K562 (cell line): ENCODE results near the gene SLC8A1. TPM values are rescaled to one million over a fixed set of nuclear protein-coding genes. Genes with fewer than 3 reads are reported as not detected.

Source experiments
- ATAC-seq: fragments of 200-7000 bp; cut with Tn5 transposase; 3 replicates; pipeline ENCODE4 v1.9.1; 2020; ENCODE audit warnings: moderate library complexity
- BruUV-seq: library from RNA; stranded (reverse); fragments of 400-500 nt; replicated peaks from 2 replicates; lab custom pipeline; 2021; lab: Mats Ljungman, UMichigan
- CTCF ChIA-PET: fragments of 300-600 bp; formaldehyde crosslinking; extraction: SDS; loops from one replicate; lab custom pipeline; 2021; ENCODE audit warnings: low intra/inter-chr PET ratio; lab: Yijun Ruan, JAX
- POLR2A ChIA-PET: fragments of 300-600, 350-650 bp; sonication (Branson Sonifier 250); formaldehyde crosslinking; extraction: SDS; loops from one replicate; lab custom pipeline; 2021; ENCODE audit warnings: antibody characterized with exemption, inconsistent platforms; lab: Yijun Ruan, JAX
- DNase-seq, 4 experiments: peaks; one replicate each; pipeline versions ENCODE4 v3.0.0 to v3.0.0-alpha.2; 2011 to 2018; ENCODE audit warnings: low spot score in 3 of 4, mixed read lengths in 3 of 4; ENCODE audit errors: extremely low read depth in 1 of 4
- FAIRE-seq: peaks from 2 replicates; lab custom pipeline; 2011; peaks lifted over from hg19 to GRCh38; lab: Jason Lieb, UNC
- H2AFZ ChIP-seq: 2 replicates; pipeline ENCODE4 v1.6.0; 2011; ENCODE audit warnings: low read depth, low read length, control low read depth, inconsistent platforms
- H3K27ac ChIP-seq: fragments of 200-600 bp; 3 replicates; pipeline ENCODE4 v1.8.0; 2011; ENCODE audit warnings: low read depth, mild to moderate bottlenecking, control low read depth, inconsistent platforms, low read length, moderate library complexity, mixed read lengths; ENCODE audit errors: extremely low read depth
- H3K27me3 ChIP-seq, 2 experiments: fragments of 300-600 bp in 1 of 2; 2 replicates in 1 of 2; 3 replicates in 1 of 2; pipeline versions ENCODE4 v1.6.0 to v1.8.0; 2011; ENCODE audit warnings: inconsistent platforms in 2 of 2, low read length in 2 of 2, mild to moderate bottlenecking in 1 of 2, mixed read lengths in 1 of 2, moderate library complexity in 1 of 2; ENCODE audit not compliant: control insufficient read depth in 2 of 2, insufficient read depth in 2 of 2
- H3K36me3 ChIP-seq: fragments of 300-600 bp; 3 replicates; pipeline ENCODE4 v1.8.0; 2011; ENCODE audit warnings: mild to moderate bottlenecking, low read length, inconsistent platforms; ENCODE audit not compliant: control insufficient read depth, insufficient read depth
- H3K4me1 ChIP-seq, 2 experiments: fragments of 200-600 bp in 1 of 2; replicated peaks in 1 of 2; 2 replicates in 1 of 2; 3 replicates in 1 of 2; pipeline versions ENCODE4 v1.5.1 to v1.8.0; 2011; ENCODE audit warnings: inconsistent platforms in 2 of 2, low read length in 2 of 2, mild to moderate bottlenecking in 1 of 2, mixed read lengths in 1 of 2, moderate library complexity in 1 of 2; ENCODE audit not compliant: control insufficient read depth in 2 of 2, insufficient read depth in 2 of 2
- H3K4me2 ChIP-seq: 2 replicates; pipeline ENCODE4 v1.6.1; 2011; ENCODE audit warnings: low read length, control low read depth, inconsistent platforms, mixed read lengths; ENCODE audit not compliant: insufficient read depth
- H3K4me3 ChIP-seq: fragments of 200-600 bp; sonication (generic), shearing (Covaris generic); 2 replicates; pipeline ENCODE4 v1.5.1; 2016; ENCODE audit warnings: control low read depth, inconsistent platforms
- H3K79me2 ChIP-seq: fragments of 200-600 bp; 3 replicates; pipeline ENCODE4 v1.8.0; 2011; ENCODE audit warnings: low read length, inconsistent platforms; ENCODE audit not compliant: control insufficient read depth, insufficient read depth
- H3K9ac ChIP-seq, 2 experiments: 2 replicates each; pipeline versions ENCODE4 v1.6.0 to v1.6.1; 2011; ENCODE audit warnings: low read depth in 2 of 2, low read length in 2 of 2, control low read depth in 1 of 2, inconsistent platforms in 1 of 2, mild to moderate bottlenecking in 1 of 2, mixed read lengths in 1 of 2; ENCODE audit not compliant: insufficient read depth in 1 of 2
- H3K9me1 ChIP-seq: one replicate; pipeline ENCODE4 v1.6.0; 2011; ENCODE audit warnings: inconsistent platforms, mild to moderate bottlenecking, low read length, moderate library complexity; ENCODE audit not compliant: control insufficient read depth, insufficient read depth
- H3K9me3 ChIP-seq: replicated peaks from 2 replicates; pipeline ENCODE4 v1.5.1; 2011; ENCODE audit warnings: low read depth, low read length, inconsistent platforms; ENCODE audit not compliant: control insufficient read depth, insufficient read depth
- H4K20me1 ChIP-seq: replicated peaks from 2 replicates; pipeline ENCODE4 v1.6.1; 2011; ENCODE audit warnings: low read length, inconsistent platforms, mixed read lengths; ENCODE audit not compliant: control insufficient read depth, insufficient read depth
- ATF4 ChIP-seq: fragments of 450-650 bp; formaldehyde crosslinking; IDR thresholded peaks from 2 replicates; pipeline ENCODE4 v1.4.0; 2022; ENCODE audit warnings: mild to moderate bottlenecking, moderate library complexity
- CBFA2T2 ChIP-seq: fragments of 450-650 bp; conservative IDR thresholded peaks from 2 replicates; pipeline ENCODE4 v1.6.1; 2017; ENCODE audit warnings: mild to moderate bottlenecking
- HMG20B ChIP-seq: fragments of 250-450 bp; sonication (Bioruptor Pico); IDR thresholded peaks from 2 replicates; pipeline ENCODE4 v1.5.0; 2021; ENCODE audit warnings: mild to moderate bottlenecking
- MAZ ChIP-seq, 2 experiments: fragments of 450-650 bp in 1 of 2; sonication (generic) in 1 of 2; formaldehyde crosslinking; IDR thresholded peaks in 1 of 2; conservative IDR thresholded peaks in 1 of 2; 2 replicates each; pipeline versions ENCODE4 v1.4.0 to v1.5.0; 2020; ENCODE audit warnings: mild to moderate bottlenecking in 1 of 2, missing genetic modification reagents in 1 of 2
- NFIC ChIP-seq: fragments of 450-650 bp; IDR thresholded peaks from 2 replicates; pipeline ENCODE4 v1.6.1; 2017; ENCODE audit warnings: mild to moderate bottlenecking, inconsistent platforms
- POLR2H ChIP-seq: IDR thresholded peaks from 2 replicates; pipeline ENCODE4 v1.6.1; 2016; ENCODE audit warnings: missing genetic modification characterization, low read depth, mild to moderate bottlenecking, control low read depth, missing compliant biosample characterization, moderate library complexity
- SMARCC2 ChIP-seq: fragments of 450-650 bp; IDR thresholded peaks from 2 replicates; pipeline ENCODE4 v1.6.1; 2017; ENCODE audit warnings: antibody characterized with exemption, moderate library complexity, mild to moderate bottlenecking, low read depth
- TCF15 ChIP-seq: fragments of 250-450 bp; sonication (Bioruptor Pico); IDR thresholded peaks from 2 replicates; pipeline ENCODE4 v1.8.0; 2022; ENCODE audit warnings: moderate library complexity, mild to moderate bottlenecking, inconsistent platforms
- TRIM25 ChIP-seq: fragments of 450-650 bp; IDR thresholded peaks from 2 replicates; pipeline ENCODE4 v1.7.0; 2016; ENCODE audit warnings: borderline replicate concordance
- ZNF444 ChIP-seq: fragments of 250-450 bp; sonication (Bioruptor Pico); IDR thresholded peaks from 2 replicates; pipeline ENCODE4 v1.4.0; 2020; ENCODE audit warnings: mild to moderate bottlenecking, moderate library complexity
- ZNF780A ChIP-seq: fragments of 250-450 bp; sonication (Bioruptor Pico); IDR thresholded peaks from 2 replicates; pipeline ENCODE4 v1.5.0; 2021; ENCODE audit warnings: mild to moderate bottlenecking
- in situ Hi-C: fragments of 300-500 bp; cut with MboI; formaldehyde crosslinking; loops from 4 replicates; pipeline ENCODE4 v1.15.0; 2018; ENCODE audit warnings: inconsistent platforms, mixed read lengths
- intact Hi-C: fragments of 100-400 bp; cut with micrococcal nuclease; formaldehyde crosslinking; loops from 2 replicates; pipeline ENCODE4 v1.14.2; 2022
- polyA plus RNA-seq, 8 experiments: library from polyadenylated mRNA; depleted of rRNA in 4 of 8; stranded (reverse) in 5 of 8; unstranded in 3 of 8; fragments of >200 nt; fragmentation: Nextera tagmentation in 2 of 8; fragmentation: Illumina TruSeq in 1 of 8; extraction: Ambion mirVana in 2 of 8; extraction: Trizol in 1 of 8; gene quantifications; 2 replicates each; pipeline versions ENCODE4 v1.2.1 to v1.2.3, GENCODE V29; 2011 to 2014; ENCODE audit warnings: inconsistent platforms in 1 of 8, missing spikeins in 1 of 8
- total RNA-seq, 7 experiments: library from RNA; depleted of rRNA in 6 of 7; stranded (reverse); fragments of >200 nt in 6 of 7; fragmentation: Illumina TruSeq in 2 of 7; extraction: Trizol in 2 of 7; gene quantifications; 2 replicates each; pipeline versions ENCODE4 v1.2.1 to v1.2.3, GENCODE V29; 2011 to 2021; ENCODE audit warnings: low replicate concordance in 1 of 7

Gene SLC8A1
- total and polyA plus RNA-seq, 9 of the 15 experiments (the other 6 are each of a cell fraction or from before 2014, with no cell fraction given) = not detected

GRCh38 chr2:40499437-40499836 lies 47.5 kb upstream of the SLC8A1 start (continued):
- TF ChIP-seq ATF4 (no peak), CBFA2T2 (no peak), NFIC (no peak)

- in situ Hi-C loops = no loop called here
- H3K4me1 ChIP-seq = no peaks in the 10 kb centered on the region
- H3K9me3 ChIP-seq = no peaks in the 10 kb centered on the region
- H3K79me2 ChIP-seq = no peaks in the 10 kb centered on the region
- intact Hi-C loops = no loop called here
- no TSS peak for BruUV-seq
- ChIA-PET CTCF (no interaction called here), POLR2A (no interaction called here)
- no peak overlapping the region for H2AFZ ChIP-seq
- no peaks in the 10 kb centered on the region for H3K27me3 ChIP-seq
- no peaks in the 10 kb centered on the region for H4K20me1 ChIP-seq
- no peak overlapping the region for H3K4me2 ChIP-seq
- no peaks in the 10 kb centered on the region for H3K36me3 ChIP-seq
- H3K27ac ChIP-seq = no peak overlapping the region
- H3K4me3 ChIP-seq = no peak overlapping the region
- H3K9ac ChIP-seq = no peak overlapping the region
- DNase-seq = no peak
- FAIRE-seq = no peak
- H3K9me1 ChIP-seq = no peaks in the 10 kb centered on the region
- ATAC-seq = no peak
- TF ChIP-seq ZNF780A (CRISPR knock-in tag) = no peak
- no peak for TF ChIP-seq TRIM25
- no peak for TF ChIP-seq ZNF444
- no peak for TF ChIP-seq TCF15
- no peak for TF ChIP-seq SMARCC2
- TF ChIP-seq POLR2H (tag) = no peak
- no peak for TF ChIP-seq HMG20B (CRISPR knock-in tag)
- no peak for TF ChIP-seq MAZ (CRISPR knock-in tag; conservative IDR thresholded peaks at IDR 0.05 in 1 of 2, IDR thresholded peaks at IDR 0.05 in 1 of 2)
Observed at GRCh38 chr2:40497251-40497859, 45.5 kb upstream of the SLC8A1 start.
